Stimulated activated CD4-positive, alpha-beta T cell treated with anti-CD3 and anti-CD28 coated beads, Interleukin-1b, Interleukin-23, amount 100 ng/mL, for 4 hours (primary cell): ENCODE data around the gene MSMP.

Source experiments
- DNase-seq, 2 donors: peaks; one replicate each; pipeline ENCODE4 v3.0.0-alpha.2; 2020; ENCODE audit warnings: low read depth in 2 of 2

MSMP gene

GRCh38 chr9:35754264-35754663, at the start of gene MSMP:
Gene MSMP, minus strand, starts transcription at chr9:35754276. Its CDS starts 147 bp downstream, at chr9:35754129.
- DNase-seq = no peak

- no peak for DNase-seq
Observed at GRCh38 chr9:35801328-35802128, 47.5 kb upstream of the MSMP start.

- DNase-seq = no peak
Observed at GRCh38 chr9:35800530-35800929, 46.5 kb upstream of the MSMP start.

GRCh38 chr9:35798658-35799374, 44.7 kb upstream of the MSMP start:
- DNase-seq = peak in 1 of 2 donors; percentile 19

GRCh38 chr9:35797311-35798109, 43.4 kb upstream of the MSMP start:
- DNase-seq = no peak

GRCh38 chr9:35795695-35796094, 41.6 kb upstream of the MSMP start:
- no peak for DNase-seq

GRCh38 chr9:35793461-35793860, 39.4 kb upstream of the MSMP start:
- no peak for DNase-seq

- DNase-seq = no peak
Observed at GRCh38 chr9:35792826-35793225, 38.8 kb upstream of the MSMP start.

GRCh38 chr9:35792024-35792813, 38.1 kb upstream of the MSMP start:
- DNase-seq = no peak

- DNase-seq = no peak
Observed at GRCh38 chr9:35791297-35791921, 37.3 kb upstream of the MSMP start, which contains the start of gene NPR2. Gene NPR2, plus strand, starts transcription at chr9:35791591. Its CDS starts 818 bp downstream, at chr9:35792409.

GRCh38 chr9:35790385-35791296, 36.6 kb upstream of the MSMP start:
- DNase-seq = peak; percentile 13 to 46

- no peak for DNase-seq
Observed at GRCh38 chr9:35790025-35790384, 35.9 kb upstream of the MSMP start.

GRCh38 chr9:35789541-35789940, 35.5 kb upstream of the MSMP start:
- no peak for DNase-seq

- no peak for DNase-seq
Observed at GRCh38 chr9:35783418-35783817, 29.3 kb upstream of the MSMP start.

- DNase-seq = no peak
Observed at GRCh38 chr9:35781066-35781465, 27.0 kb upstream of the MSMP start.

GRCh38 chr9:35778496-35778895, 24.4 kb upstream of the MSMP start:
- DNase-seq = no peak

- DNase-seq = no peak
Observed at GRCh38 chr9:35776018-35776417, 21.9 kb upstream of the MSMP start.

GRCh38 chr9:35774907-35775635, 21.0 kb upstream of the MSMP start:
- DNase-seq = no peak

GRCh38 chr9:35771943-35772342, 17.9 kb upstream of the MSMP start:
- DNase-seq = no peak
